HG03025 (cell line): ENCODE measurements around the gene PHC2.

Source experiments
- ATAC-seq: cut with Tn5 transposase; IDR thresholded peaks from one replicate; pipeline ENCODE4 v1.9.1; 2021; ENCODE audit warnings: mild to moderate bottlenecking, moderate library complexity; ENCODE audit not compliant: unreplicated experiment, low FRiP score

The PHC2 gene

GRCh38 chr1:33353531-33353930 is 77.4 kb downstream of the PHC2 start:
- no peak for ATAC-seq

- ATAC-seq: no peak
Observed at GRCh38 chr1:33351281-33351660, 79.6 kb downstream of the PHC2 start.

- ATAC-seq: no peak
Observed at GRCh38 chr1:33350611-33351280, 80.1 kb downstream of the PHC2 start.

GRCh38 chr1:33349778-33350610 is 80.9 kb downstream of the PHC2 start:
- ATAC-seq: peak; percentile 69

DNA sequence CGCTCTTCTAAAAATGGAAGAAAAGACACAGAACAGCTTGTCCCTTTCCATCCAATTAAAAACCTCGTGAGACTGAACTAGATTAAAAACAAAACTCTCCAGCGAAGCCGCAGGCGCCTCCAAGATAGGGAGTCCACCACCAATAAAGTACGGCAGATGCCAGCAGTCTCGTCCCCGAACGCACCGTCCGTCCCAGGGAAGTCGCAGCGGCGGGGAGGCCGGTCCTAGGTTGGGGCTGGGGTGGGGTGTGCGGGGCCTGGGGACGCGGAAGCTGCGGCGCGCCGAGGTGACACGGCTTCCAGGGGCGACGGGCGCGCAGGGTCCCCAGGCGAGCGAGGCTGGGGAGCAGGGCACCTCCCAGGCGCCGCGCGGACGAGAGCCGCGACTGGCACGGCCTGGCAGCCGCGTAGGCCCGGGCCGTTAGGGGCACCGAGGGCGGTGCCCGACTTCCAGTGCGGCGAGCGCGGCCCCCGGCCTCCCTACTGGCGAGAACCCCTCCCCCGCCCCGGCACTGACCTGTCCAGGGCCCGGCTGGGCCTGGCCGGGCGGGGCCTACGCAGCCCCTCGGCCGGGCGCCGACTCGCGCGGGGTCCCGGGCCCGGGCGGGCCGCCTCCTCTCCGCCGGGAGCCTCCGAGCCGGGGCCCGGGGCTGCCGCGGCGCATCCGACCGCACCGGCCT is 81.7 kb downstream of the PHC2 start:
- ATAC-seq: peak; percentile 29

DNA sequence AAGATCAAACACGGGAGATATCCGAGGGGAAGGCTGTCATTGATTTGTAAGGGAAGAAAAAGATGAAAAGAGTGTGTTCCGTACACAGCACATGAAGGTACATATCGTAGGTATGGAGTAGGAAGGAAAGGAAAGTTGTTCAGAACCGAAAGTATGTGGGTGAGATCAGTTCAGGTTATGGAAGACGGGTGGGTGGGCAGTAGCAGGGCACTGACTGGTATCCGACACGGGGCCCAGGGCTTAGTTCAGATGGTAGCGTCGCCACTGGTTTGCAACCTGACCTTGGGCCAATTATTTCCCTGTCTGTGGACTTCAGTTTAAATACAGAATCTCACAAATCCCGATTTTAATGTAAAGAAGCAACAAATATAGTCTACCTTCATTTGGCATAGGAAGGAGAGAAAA is 82.2 kb downstream of the PHC2 start:
- ATAC-seq: no peak

DNA sequence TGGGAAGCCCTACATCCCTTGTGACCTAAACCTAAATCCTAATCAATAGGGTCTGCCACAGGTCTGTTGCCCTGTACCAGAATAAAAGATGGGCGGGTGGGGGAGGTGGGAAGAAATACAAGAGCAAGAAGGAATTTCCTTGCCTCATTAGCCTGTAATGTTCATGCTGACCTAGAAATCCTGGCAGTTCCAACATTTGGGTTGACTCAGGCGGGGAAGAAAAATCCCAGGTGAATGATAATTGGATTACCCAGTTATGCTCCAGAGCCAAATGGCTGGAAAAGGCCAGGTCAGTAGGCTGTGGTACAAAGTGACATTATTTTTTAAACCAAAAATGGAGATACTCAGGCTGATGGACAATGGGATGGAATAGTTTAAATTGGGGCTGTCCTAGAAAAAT is 82.7 kb downstream of the PHC2 start:
- ATAC-seq: no peak

DNA sequence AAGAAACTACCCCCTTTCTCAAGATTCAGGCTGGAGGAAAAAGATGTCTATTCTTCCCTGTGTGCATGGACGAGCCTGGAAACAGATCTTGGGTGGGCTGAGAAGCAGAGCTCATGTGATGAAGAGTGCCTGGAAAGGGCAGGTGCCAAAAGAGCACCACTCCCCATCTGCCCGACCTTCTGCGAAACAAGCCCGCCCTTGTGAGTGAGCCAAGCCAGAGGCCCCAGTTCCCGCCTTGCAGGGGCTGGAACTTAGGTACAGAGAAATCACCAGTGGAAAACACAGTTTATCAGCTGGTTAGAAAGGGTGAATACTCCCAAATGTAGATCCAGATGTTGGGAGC is 83.3 kb downstream of the PHC2 start:
- no peak for ATAC-seq

DNA sequence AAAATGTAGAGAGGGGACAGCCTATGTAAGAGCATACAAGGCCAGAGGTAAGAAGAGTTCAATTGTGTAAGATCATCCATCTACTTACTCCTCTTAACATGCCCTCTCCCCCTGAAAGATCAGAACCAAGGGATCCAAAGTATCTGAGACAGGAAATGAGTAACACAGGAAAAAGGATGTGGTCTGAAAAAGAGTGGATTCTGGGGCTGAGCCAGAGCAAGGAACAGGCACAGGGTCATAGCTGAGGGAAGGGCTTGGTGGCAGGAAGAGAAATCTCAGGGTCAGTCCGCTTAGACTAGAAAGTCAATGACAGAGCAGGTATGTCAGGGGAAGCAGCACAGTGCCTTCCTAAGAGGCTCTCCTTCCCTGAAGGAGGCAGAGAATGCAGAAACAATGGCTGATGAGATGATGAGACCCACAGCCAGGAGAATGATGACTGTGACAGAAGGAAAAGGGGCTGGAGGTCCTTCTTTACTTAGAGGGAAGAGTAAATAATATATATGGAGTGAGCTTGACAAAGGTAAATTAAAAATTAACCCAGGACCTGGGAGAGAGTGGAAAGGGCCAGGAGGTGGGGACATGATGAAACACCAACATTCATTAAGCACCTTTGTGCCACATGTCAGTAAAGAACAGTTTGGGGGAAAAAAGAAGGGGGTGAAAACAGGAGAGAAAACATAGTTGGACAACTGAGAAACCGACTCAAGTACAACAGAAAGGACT is 83.8 kb downstream of the PHC2 start:
- no peak for ATAC-seq

- ATAC-seq: no peak
Observed at GRCh38 chr1:33346533-33346926, 84.4 kb downstream of the PHC2 start.

DNA sequence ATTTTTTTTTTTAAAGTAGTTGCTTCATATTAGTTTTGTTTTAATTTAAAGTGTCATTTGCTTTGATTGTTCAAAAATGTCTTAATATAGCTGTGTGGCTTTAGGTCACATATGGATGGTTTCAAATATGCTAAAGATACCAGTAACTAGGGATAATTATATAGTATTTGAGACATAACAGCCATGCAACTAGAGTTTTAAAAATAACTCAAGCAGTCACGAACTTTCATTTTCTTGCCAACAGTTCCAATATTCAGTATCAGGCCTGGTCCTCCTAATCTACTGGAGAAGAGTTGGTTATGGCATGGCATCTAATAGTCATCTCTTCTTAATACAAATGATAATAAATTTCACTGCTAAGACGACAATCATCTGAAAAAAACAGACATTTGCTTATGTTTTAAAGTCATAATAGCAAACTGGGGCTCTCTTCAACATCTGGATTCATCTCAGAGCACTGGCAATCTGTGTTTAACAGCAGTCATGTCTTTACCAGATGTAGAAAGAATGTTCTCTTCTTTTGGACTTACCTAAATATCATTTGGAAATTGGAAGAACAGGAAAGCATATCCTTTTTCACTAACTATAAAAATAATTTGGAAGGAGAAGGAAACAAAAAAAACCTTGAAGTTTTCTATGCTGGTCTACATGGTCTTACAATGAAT is 85.9 kb downstream of the PHC2 start:
- ATAC-seq: no peak

GRCh38 chr1:33343539-33343938 is 87.4 kb downstream of the PHC2 start:
- ATAC-seq: no peak

- ATAC-seq: no peak
Observed at GRCh38 chr1:33342041-33342723, 88.7 kb downstream of the PHC2 start.

- ATAC-seq: no peak
Observed at GRCh38 chr1:33341190-33341589, 89.7 kb downstream of the PHC2 start.

DNA sequence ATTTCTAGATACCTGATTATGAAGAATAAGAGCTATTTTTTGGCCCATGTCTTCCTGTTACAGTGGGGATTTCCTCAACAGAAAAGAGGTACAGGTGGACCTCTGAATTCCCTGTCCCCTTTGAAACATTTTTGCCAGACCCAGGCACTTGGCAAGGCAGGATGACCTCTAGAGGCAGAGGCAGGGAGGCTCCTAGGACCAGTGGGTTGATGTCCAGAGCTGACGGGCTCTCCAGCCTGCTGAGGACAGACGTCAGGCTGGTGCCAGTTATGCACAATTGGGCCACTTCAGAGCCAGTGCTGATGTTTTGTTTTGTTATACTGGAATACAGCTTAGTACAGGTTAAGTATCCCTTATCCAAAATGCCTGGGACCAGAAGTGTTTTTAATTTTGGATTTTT is 91.5 kb downstream of the PHC2 start:
- no peak for ATAC-seq

DNA sequence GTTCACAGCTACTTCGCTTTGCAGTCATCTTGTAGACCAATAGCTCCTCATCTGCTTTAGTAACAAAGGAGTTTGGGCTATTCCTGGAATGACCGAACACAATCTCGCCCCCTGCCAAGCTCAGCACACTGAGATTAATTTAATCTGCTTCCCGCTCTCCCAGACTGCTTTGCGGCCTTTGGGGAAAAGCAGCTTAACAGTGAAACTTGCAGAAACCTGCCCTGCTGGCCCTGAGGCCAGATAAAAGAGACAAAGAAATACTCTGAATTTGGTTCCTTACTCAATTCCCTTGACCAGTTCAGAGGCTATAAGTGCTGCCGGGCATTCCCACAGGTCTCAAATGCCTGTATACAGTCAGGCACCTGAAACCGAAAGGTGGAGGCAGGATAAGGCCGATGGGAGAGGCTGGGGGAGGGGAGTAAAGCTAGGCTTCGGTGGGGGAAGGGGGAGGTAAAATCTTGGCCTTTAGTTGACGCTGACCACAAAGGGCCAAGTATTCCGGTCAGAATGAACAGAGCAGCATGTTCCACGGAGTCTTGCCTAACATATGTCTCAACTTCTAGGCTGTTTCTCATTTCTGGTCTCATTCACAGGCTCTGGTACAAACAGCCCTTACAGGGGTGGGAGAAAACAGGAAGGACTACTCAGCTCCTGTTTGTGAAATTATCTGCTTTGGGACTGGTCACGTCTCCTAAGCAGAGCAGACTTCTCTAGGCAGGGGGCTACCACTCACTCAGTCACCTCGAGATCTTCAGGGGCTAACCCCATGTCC is 92.3 kb downstream of the PHC2 start:
- ATAC-seq: no peak

DNA sequence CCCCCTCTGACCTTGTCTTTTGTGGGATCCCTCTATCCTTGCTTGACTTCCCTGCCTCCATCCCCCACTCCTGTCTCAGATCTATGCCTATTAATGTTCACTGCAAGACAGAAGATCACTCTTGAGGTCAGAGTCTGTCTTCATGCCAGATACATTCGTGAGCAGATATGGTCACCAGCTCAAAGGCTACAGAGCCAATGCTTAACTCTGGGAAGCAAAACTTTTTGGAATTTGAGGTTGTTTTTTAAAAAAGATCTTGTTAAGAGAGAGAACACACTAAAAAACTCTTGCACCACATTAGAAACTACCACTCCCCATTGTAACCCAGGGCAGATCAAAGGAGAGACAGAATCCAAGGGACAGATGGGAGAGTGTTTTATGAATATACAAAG is 92.9 kb downstream of the PHC2 start:
- no peak for ATAC-seq

DNA sequence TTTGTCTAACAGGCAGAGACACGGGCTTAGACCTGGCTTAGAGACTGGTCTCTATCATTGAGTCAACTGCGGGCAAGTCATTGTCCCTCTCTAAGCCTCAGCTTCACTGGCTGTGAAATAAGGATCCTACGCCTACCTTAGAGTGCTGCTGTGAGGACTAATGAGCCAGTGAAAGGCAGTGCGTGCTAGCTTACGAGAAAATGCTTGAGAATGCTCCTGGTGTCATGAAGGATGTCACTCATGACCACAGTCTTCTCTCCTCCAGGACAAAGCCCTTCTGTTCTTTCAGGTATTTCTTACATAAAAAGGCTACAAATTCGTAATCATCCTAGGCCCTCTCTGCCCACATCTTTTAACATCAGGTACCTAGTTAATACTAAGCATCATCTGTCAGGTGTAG is 93.5 kb downstream of the PHC2 start:
- ATAC-seq: no peak

DNA sequence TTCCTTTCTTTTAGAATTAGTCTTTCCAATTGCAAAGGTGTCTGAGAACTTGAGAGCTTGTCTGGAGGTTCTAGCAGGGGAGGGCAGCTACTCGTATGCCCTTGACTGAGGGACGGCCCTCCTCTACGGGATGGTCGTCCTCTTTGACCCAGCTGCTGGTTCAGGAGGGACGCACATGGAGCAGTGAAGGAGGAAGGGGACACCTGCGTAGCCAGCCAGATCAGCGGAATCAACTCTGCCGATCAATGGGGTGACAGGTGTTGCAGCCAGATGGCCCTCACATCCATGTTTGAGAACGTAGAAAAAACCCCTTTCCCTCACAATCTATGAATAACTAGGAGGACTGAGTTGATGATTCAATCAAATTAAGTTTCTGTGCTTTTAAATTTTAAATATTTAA is 94.3 kb downstream of the PHC2 start:
- ATAC-seq: no peak
